Stromal cell of bone marrow (primary cell): ENCODE measurements around the gene CHD5.

Experiments used
- DNase-seq: peaks from one replicate; pipeline ENCODE4 v3.0.0-alpha.2; 2012; ENCODE audit warnings: low read depth

Gene CHD5

DNA sequence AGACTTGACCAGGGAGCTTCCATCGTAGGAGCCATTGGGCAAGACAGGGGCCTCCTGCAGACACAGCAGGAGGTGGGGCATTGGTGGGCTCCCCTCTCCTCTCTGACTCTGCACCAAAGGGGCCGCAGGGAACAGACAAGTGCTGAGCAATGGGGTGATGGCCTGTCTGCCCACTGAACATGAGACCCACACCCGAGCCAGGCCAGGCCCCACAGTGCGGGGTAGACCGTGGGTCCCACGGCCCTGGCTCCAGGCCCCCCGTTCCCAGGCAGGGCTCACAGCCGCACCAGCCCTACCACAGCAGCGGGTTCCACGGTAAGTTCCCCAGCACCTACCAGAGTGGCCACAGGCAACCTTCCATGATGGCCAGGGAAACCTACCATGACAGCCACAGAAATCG lies 45.9 kb downstream of the CHD5 start:
- no peak for DNase-seq

- no peak for DNase-seq
Measured at GRCh38 chr1:6133146-6133895, 46.8 kb downstream of the CHD5 start.

DNA sequence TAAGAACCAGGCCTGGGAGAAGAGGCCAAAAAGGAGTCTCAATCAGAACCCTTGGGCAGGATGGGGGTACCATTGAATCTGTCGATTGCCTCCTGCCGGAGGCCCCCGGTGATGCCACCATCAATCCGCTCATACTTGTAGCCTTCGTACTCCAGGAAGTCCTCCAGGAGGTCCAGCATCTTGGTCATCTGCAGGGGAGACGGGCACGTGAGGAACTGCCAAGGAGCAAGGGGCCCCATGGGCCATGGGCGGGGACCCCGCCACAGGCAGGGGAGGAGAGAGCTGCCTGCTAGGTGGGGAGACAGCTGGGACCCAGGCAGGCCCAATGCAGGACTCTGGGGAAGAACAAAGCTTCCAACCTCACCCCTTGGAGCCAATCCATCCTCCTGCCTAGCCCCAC lies 48.6 kb downstream of the CHD5 start:
- no peak for DNase-seq

GRCh38 chr1:6130596-6130995 lies 49.5 kb downstream of the CHD5 start:
- DNase-seq: no peak

- DNase-seq: no peak
Measured at GRCh38 chr1:6130036-6130435, 50.1 kb downstream of the CHD5 start.

GRCh38 chr1:6129313-6129712 lies 50.8 kb downstream of the CHD5 start:
- DNase-seq: no peak

GRCh38 chr1:6128276-6129081 lies 51.6 kb downstream of the CHD5 start:
- no peak for DNase-seq

- peak; percentile 16 for DNase-seq
Measured at GRCh38 chr1:6127587-6128163, 52.4 kb downstream of the CHD5 start.

GRCh38 chr1:6126521-6127067 lies 53.5 kb downstream of the CHD5 start:
- DNase-seq: no peak

GRCh38 chr1:6126028-6126427 lies 54.1 kb downstream of the CHD5 start:
- no peak for DNase-seq

GRCh38 chr1:6125366-6125765 lies 54.8 kb downstream of the CHD5 start:
- no peak for DNase-seq

- no peak for DNase-seq
Measured at GRCh38 chr1:6124746-6125365, 55.3 kb downstream of the CHD5 start.

DNA sequence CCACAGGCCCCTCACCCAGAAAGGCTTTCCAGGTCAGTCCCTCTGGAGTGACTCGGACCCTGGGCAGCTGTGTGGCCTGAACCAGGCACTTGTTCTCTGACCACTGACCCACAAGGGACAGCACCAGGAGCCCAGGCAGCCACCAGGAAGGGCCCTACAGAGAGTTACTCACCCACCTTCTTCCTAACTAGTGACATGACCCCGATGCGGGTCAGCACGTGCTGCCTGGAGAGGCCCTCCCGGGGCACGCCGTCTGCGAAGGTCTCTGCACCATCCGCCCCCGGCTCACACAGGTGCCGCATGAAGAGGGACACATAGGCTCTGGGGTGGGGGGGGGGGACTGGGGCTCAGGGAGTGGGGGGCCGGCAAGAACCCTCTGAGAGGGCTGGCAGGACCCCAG lies 55.8 kb downstream of the CHD5 start:
- DNase-seq: no peak

- DNase-seq: no peak
Measured at GRCh38 chr1:6123816-6124215, 56.3 kb downstream of the CHD5 start.

GRCh38 chr1:6123083-6123482 lies 57.0 kb downstream of the CHD5 start:
- no peak for DNase-seq

- no peak for DNase-seq
Measured at GRCh38 chr1:6121651-6122370, 58.3 kb downstream of the CHD5 start.

- DNase-seq: no peak
Measured at GRCh38 chr1:6121021-6121421, 59.1 kb downstream of the CHD5 start.

DNA sequence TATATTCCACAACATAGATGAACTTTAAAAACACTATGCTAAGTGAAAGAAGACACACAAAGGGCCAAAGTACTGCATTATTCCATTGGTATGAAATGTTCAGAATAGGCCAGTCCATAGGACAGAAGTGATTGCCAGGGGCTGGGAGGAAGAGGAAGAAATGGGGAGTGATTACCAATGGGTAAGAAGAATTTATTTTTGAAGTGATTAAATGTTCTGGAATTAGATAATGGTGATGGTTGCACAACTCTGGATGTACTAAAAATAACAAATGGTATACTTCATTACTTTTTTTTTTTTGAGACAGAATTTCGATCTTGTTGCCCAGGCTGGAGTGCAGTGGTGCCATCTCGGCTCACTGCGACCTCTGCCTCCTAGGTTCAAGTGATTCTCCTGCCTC lies 61.7 kb downstream of the CHD5 start:
- peak; percentile 1 for DNase-seq

- DNase-seq: no peak
Measured at GRCh38 chr1:6117624-6118023, 62.5 kb downstream of the CHD5 start.

GRCh38 chr1:6117064-6117463 lies 63.1 kb downstream of the CHD5 start:
- no peak for DNase-seq

DNA sequence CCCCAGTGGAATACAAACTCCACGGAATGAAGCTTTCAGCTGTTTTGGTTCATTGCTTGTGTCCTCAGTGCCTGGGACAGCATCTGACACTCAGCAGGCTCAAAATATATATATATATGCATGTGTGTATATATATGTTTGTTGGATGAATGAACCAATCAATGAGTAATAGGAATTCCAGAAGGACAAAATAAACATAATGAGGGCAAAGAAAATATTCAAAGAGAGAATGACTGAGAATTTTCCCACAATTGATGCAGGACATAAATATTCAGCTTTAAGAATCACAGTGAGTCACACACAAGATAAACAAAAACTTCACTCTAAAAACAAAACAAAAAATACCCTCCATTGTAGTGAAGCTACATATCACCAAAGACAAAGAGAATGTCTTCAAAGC lies 64.0 kb downstream of the CHD5 start:
- DNase-seq: peak; percentile 8

DNA sequence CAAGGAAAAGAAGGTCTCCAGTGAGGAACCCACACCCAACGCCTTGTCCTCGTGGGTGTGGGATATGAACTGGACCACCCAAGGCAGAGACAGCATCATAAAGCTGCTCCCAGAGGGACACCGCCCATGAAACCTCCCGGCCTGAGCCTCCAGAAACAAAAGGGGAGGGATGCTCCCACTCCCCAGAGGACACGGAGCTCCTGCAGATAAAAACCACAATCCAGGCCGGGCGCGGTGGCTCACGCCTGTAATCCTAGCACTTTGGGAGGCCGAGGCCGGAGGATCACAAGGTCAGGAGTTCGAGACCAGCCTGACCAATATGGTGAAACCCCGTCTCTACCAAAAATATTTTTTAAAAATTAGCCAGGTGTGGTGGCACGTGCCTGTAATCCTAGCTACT lies 66.4 kb downstream of the CHD5 start:
- DNase-seq: no peak
